ENCODE data around the gene GNA12. TPM values are rescaled to one million over a fixed set of nuclear protein-coding genes. Genes with fewer than 3 reads are reported as not detected.

GNA12 gene
- polyA plus RNA-seq, 1 experiment, result 95.3 TPM

GRCh38 chr7:2736411-2736914 lies 107.6 kb downstream of the GNA12 start:
- TF ChIP-seq CTCF (IDR thresholded peaks at IDR 0.05; ENCODE audit: insufficient read depth, low read depth, low read length), result no peak
- Histone ChIP-seq H3K27me3 (ENCODE audit: control insufficient read depth, insufficient read depth, low read length) (no peaks in the 10 kb centered on the region), H3K4me3 (ENCODE audit: low read depth, low read length) (no peak overlapping the region), H3K36me3 (ENCODE audit: control insufficient read depth, insufficient read depth, low read length) (peaks cover 4% of the 10 kb centered on the region; the same call in 1 of the 2 replicates)
- POLR2A ChIA-PET, result no interaction called here
- CTCF ChIA-PET, result interaction anchor here (1.6 kb wide), 1 partner anchor 17 kb away, joined by 5 read pairs; no protein-coding TSS in a partner anchor
- DNase-seq (ENCODE audit: low read depth), result no peak

GRCh38 chr7:2735744-2736143 lies 108.4 kb downstream of the GNA12 start:
- no peak for DNase-seq (ENCODE audit: low read depth)
- no peak for TF ChIP-seq CTCF (IDR thresholded peaks at IDR 0.05; ENCODE audit: insufficient read depth, low read depth, low read length)
- Histone ChIP-seq H3K27me3 (ENCODE audit: control insufficient read depth, insufficient read depth, low read length) (no peaks in the 10 kb centered on the region), H3K4me3 (ENCODE audit: low read depth, low read length) (no peak overlapping the region), H3K36me3 (ENCODE audit: control insufficient read depth, insufficient read depth, low read length) (peaks cover 9% of the 10 kb centered on the region)
- ChIA-PET CTCF (no interaction called here), POLR2A (interaction anchor here (0.7 kb wide), 1 partner anchor 22 kb away, joined by 3 read pairs; no protein-coding TSS in a partner anchor)

GRCh38 chr7:2734751-2735571 lies 109.1 kb downstream of the GNA12 start:
- ChIA-PET POLR2A (interaction anchor here (0.7 kb wide), 1 partner anchor 23 kb away, joined by 3 read pairs; no protein-coding TSS in a partner anchor), CTCF (interaction anchor here (0.7 to 1.0 kb wide), 2 partner anchors 10 to 110 kb away, joined by 3 read pairs; no protein-coding TSS in a partner anchor)
- H3K36me3 ChIP-seq (ENCODE audit: control insufficient read depth, insufficient read depth, low read length), result peaks cover 14% of the 10 kb centered on the region

GRCh38 chr7:2734084-2734686 lies 109.9 kb downstream of the GNA12 start:
- DNase-seq (ENCODE audit: low read depth), result no peak
- CTCF ChIA-PET, result interaction anchor here (1.0 kb wide), 2 partner anchors 9 to 167 kb away, joined by 3 read pairs; no protein-coding TSS in a partner anchor
- H3K36me3 ChIP-seq (ENCODE audit: control insufficient read depth, insufficient read depth, low read length), result peaks cover 14% of the 10 kb centered on the region
- no peak overlapping the region for H3K4me3 ChIP-seq (ENCODE audit: low read depth, low read length)
- no peak for TF ChIP-seq CTCF (IDR thresholded peaks at IDR 0.05; ENCODE audit: insufficient read depth, low read depth, low read length)
- H3K27me3 ChIP-seq (ENCODE audit: control insufficient read depth, insufficient read depth, low read length), result no peaks in the 10 kb centered on the region
- POLR2A ChIA-PET, result no interaction called here

More at GRCh38 chr7:2734751-2735571, 109.1 kb downstream of the GNA12 start:
- no peak for TF ChIP-seq CTCF (IDR thresholded peaks at IDR 0.05; ENCODE audit: insufficient read depth, low read depth, low read length)
- no peak for DNase-seq (ENCODE audit: low read depth)
- Histone ChIP-seq H3K4me3 (ENCODE audit: low read depth, low read length) (no peak overlapping the region), H3K27me3 (ENCODE audit: control insufficient read depth, insufficient read depth, low read length) (no peaks in the 10 kb centered on the region)
